Mesendoderm (in vitro differentiated cells): ENCODE results near the gene AHCYL2.

ENCODE experiments used
- DNase-seq: peaks from one replicate; pipeline ENCODE4 v3.0.0; 2013
- H2AK5ac ChIP-seq: 2 replicates; pipeline ENCODE4 v1.6.1; 2013; ENCODE audit warnings: low read length, inconsistent platforms
- H2BK120ac ChIP-seq: 2 replicates; pipeline ENCODE4 v1.6.1; 2013; ENCODE audit warnings: low read depth, mild to moderate bottlenecking, low read length, moderate library complexity, mixed read lengths
- H2BK15ac ChIP-seq: replicated peaks from 2 replicates; pipeline ENCODE4 v1.6.1; 2013; ENCODE audit warnings: low read depth, mild to moderate bottlenecking, moderate library complexity
- H2BK5ac ChIP-seq: 2 replicates; pipeline ENCODE4 v1.6.1; 2013; ENCODE audit warnings: low read length, inconsistent platforms
- H3K18ac ChIP-seq: 2 replicates; pipeline ENCODE4 v1.6.1; 2013; ENCODE audit warnings: mild to moderate bottlenecking, low read length, mixed read lengths
- H3K23ac ChIP-seq: one replicate; pipeline ENCODE4 v1.6.1; 2013; ENCODE audit warnings: low read length
- H3K27ac ChIP-seq: 2 replicates; pipeline ENCODE4 v1.5.1; 2013; ENCODE audit warnings: low read depth, mild to moderate bottlenecking, inconsistent platforms, low read length, moderate library complexity
- H3K27me3 ChIP-seq: 2 replicates; pipeline ENCODE4 v1.6.1; 2013; ENCODE audit warnings: low read length, control low read depth, mild to moderate bottlenecking, inconsistent platforms; ENCODE audit not compliant: insufficient read depth, poor library complexity
- H3K36me3 ChIP-seq: 2 replicates; pipeline ENCODE4 v1.6.1; 2013; ENCODE audit warnings: low read length, inconsistent platforms; ENCODE audit not compliant: control insufficient read depth, insufficient read depth
- H3K4ac ChIP-seq: one replicate; pipeline ENCODE4 v1.6.1; 2013; ENCODE audit warnings: low read depth, mild to moderate bottlenecking, low read length, moderate library complexity
- H3K4me1 ChIP-seq: 2 replicates; pipeline ENCODE4 v1.6.1; 2013; ENCODE audit warnings: low read depth, low read length, inconsistent platforms; ENCODE audit not compliant: control insufficient read depth
- H3K4me2 ChIP-seq: 2 replicates; pipeline ENCODE4 v1.6.1; 2013; ENCODE audit warnings: low read length
- H3K4me3 ChIP-seq: 2 replicates; pipeline ENCODE4 v1.5.1; 2013; ENCODE audit warnings: mild to moderate bottlenecking, low read length
- H3K56ac ChIP-seq: one replicate; pipeline ENCODE4 v1.6.1; 2013; ENCODE audit warnings: low read length
- H3K79me1 ChIP-seq: 2 replicates; pipeline ENCODE4 v1.6.1; 2013; ENCODE audit warnings: low read length, inconsistent platforms
- H3K79me2 ChIP-seq: 2 replicates; pipeline ENCODE4 v1.6.1; 2013; ENCODE audit warnings: mild to moderate bottlenecking, low read length; ENCODE audit not compliant: control insufficient read depth, insufficient read depth
- H3K9ac ChIP-seq: 2 replicates; pipeline ENCODE4 v1.6.1; 2013; ENCODE audit warnings: low read length, inconsistent platforms
- H4K5ac ChIP-seq: one replicate; pipeline ENCODE4 v1.6.1; 2013; ENCODE audit warnings: low read length
- H4K8ac ChIP-seq: one replicate; pipeline ENCODE4 v1.6.1; 2013; ENCODE audit warnings: low read depth, mild to moderate bottlenecking, control low read depth, low read length, moderate library complexity
- WGBS: extraction: QIAGEN DNeasy Blood & Tissue Kit; methylation state at CpG from one replicate; pipeline ENCODE4 v1.1.7; 2013; ENCODE audit warnings: low lambda C conversion rate, missing lambda C conversion rate; ENCODE audit not compliant: insufficient coverage; ENCODE audit errors: extremely low coverage; 5-methylcytosine and 5-hydroxymethylcytosine counted together

AHCYL2 gene

GRCh38 chr7:129197771-129198170 lies 27.1 kb upstream of the AHCYL2 start:
- H3K4me2 ChIP-seq, result no peak overlapping the region
- H4K5ac ChIP-seq, result no peak overlapping the region
- no peak for DNase-seq
- H2BK120ac ChIP-seq, result no peak overlapping the region
- no CpG with 5 or more reads among the region's 4 CpGs for WGBS
- no peaks in the 10 kb centered on the region for H3K27me3 ChIP-seq
- no peak overlapping the region for H3K4me3 ChIP-seq
- H3K23ac ChIP-seq, result no peak overlapping the region
- H4K8ac ChIP-seq, result no peak overlapping the region
- no peak overlapping the region for H3K56ac ChIP-seq
- H3K9ac ChIP-seq, result no peak overlapping the region
- H3K79me2 ChIP-seq, result peaks cover 7% of the 10 kb centered on the region
- no peak overlapping the region for H2AK5ac ChIP-seq
- peaks cover 6% of the 10 kb centered on the region for H3K79me1 ChIP-seq
- no peak overlapping the region for H3K27ac ChIP-seq
- no peaks in the 10 kb centered on the region for H3K36me3 ChIP-seq
- no peak overlapping the region for H2BK5ac ChIP-seq
- H3K4me1 ChIP-seq, result no peaks in the 10 kb centered on the region
- no peak overlapping the region for H3K18ac ChIP-seq
- H2BK15ac ChIP-seq, result no peak overlapping the region
- no peak overlapping the region for H3K4ac ChIP-seq

GRCh38 chr7:129199406-129199805 lies 25.4 kb upstream of the AHCYL2 start:
- H4K5ac ChIP-seq, result no peak overlapping the region
- no peak overlapping the region for H3K23ac ChIP-seq
- no peak overlapping the region for H3K4me3 ChIP-seq
- no peaks in the 10 kb centered on the region for H3K27me3 ChIP-seq
- H3K9ac ChIP-seq, result no peak overlapping the region
- H3K18ac ChIP-seq, result no peak overlapping the region
- H3K27ac ChIP-seq, result no peak overlapping the region
- H4K8ac ChIP-seq, result no peak overlapping the region
- H2BK15ac ChIP-seq, result no peak overlapping the region
- H3K4ac ChIP-seq, result no peak overlapping the region
- no peak overlapping the region for H3K56ac ChIP-seq
- H2BK120ac ChIP-seq, result no peak overlapping the region
- H2BK5ac ChIP-seq, result no peak overlapping the region
- no peak overlapping the region for H2AK5ac ChIP-seq
- no peaks in the 10 kb centered on the region for H3K36me3 ChIP-seq
- WGBS, result 100% methylated on average over 1 of the region's 4 CpGs
- H3K4me2 ChIP-seq, result no peak overlapping the region
- no peak for DNase-seq
- no peaks in the 10 kb centered on the region for H3K4me1 ChIP-seq
- H3K79me1 ChIP-seq, result peaks cover 4% of the 10 kb centered on the region
- peaks cover 2% of the 10 kb centered on the region for H3K79me2 ChIP-seq

DNA sequence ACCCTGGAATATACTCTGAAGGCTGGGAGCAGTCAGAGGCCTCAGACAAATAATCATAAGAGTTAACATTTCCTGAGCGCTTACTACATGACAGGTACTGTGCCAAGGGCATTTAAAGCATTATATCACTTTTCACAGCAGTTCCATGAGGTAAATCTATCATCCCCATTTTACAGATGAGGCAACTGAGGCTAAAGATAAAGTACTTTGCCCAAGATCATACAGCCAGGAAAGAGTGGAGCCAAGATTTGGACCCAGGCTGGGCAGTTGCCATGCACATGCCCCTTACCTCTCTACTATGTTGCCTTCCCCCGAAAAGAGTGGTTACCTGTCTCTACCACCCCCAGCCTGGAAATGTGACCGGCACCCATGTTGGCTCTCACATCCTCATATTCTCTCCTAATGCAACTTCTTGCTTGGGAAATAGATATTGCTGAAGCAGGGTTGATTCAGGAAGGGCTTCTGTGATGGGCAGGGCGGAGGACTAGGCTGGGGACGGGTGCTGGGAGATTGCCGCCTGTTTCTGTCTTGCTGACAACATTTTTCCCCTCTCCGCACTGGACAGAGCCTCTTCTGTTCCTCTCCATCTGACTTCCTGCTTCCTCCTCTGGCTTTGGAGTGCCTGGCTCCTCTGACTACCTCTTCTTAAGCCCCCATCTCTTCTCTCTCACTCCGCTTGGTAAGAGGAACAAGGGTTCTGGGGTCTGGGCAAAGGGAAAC lies 22.6 kb upstream of the AHCYL2 start:
- Histone ChIP-seq H3K79me2 (peaks cover 2% of the 10 kb centered on the region), H3K9ac (no peak overlapping the region), H3K4ac (no peak overlapping the region), H2BK15ac (no peak overlapping the region), H4K5ac (no peak overlapping the region), H2BK120ac (no peak overlapping the region), H4K8ac (no peak overlapping the region), H3K27me3 (no peaks in the 10 kb centered on the region), H3K56ac (no peak overlapping the region), H3K4me1 (no peaks in the 10 kb centered on the region), H3K4me3 (no peak overlapping the region), H3K23ac (no peak overlapping the region), H3K79me1 (peaks cover 4% of the 10 kb centered on the region), H3K4me2 (no peak overlapping the region), H3K36me3 (no peaks in the 10 kb centered on the region), H3K18ac (no peak overlapping the region), H3K27ac (no peak overlapping the region), H2BK5ac (no peak overlapping the region), H2AK5ac (no peak overlapping the region)
- no CpG with 5 or more reads among the region's 8 CpGs for WGBS
- no peak for DNase-seq

DNA sequence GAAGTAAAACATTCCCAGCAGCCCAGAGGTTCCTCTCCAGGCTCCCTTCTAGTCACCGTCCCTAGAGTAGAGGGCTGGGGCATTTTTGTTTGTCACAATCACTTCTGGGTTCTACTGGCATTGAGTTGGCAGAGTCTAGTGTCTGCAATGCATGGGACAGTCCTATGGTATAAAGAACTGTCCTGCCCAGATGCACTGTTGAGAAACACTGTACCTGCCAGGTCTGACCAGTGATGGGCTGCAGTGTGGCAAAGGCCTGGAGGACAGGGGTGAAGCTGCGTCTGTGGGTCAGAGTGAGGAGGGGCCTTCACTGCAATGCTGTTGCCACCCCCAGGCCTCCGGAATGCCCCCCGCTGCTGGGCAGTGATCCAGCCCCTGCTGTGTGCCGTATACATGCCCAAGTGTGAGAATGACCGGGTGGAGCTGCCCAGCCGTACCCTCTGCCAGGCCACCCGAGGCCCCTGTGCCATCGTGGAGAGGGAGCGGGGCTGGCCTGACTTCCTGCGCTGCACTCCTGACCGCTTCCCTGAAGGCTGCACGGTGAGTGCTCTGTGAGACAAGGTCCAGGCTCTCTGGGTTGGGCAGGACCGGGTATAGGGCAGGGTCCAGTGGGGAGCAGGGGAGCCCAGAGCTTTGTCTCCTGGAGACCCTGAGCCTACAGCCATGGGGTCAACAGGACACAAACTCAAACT lies 21.6 kb upstream of the AHCYL2 start:
- H3K36me3 ChIP-seq, result no peaks in the 10 kb centered on the region
- H3K27me3 ChIP-seq, result no peaks in the 10 kb centered on the region
- no CpG with 5 or more reads among the region's 14 CpGs for WGBS

DNA sequence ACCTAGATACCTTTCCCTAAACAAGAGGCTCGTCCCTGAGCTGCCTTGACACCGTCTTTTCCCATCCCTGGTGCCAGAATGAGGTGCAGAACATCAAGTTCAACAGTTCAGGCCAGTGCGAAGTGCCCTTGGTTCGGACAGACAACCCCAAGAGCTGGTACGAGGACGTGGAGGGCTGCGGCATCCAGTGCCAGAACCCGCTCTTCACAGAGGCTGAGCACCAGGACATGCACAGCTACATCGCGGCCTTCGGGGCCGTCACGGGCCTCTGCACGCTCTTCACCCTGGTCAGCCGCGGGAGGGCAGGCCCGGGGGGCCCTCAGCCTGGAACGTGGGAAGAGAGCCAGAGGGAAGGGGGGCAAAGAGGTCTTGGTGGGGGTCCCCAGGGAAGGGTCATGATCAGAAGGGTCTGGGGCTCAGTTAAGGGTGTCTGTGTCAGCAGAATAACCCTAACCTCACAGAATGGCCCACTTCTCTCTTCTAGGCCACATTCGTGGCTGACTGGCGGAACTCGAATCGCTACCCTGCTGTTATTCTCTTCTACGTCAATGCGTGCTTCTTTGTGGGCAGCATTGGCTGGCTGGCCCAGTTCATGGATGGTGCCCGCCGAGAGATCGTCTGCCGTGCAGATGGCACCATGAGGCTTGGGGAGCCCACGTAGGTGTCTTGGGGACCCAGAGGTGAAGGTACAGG lies 19.6 kb upstream of the AHCYL2 start:
- Histone ChIP-seq H3K4me1 (no peaks in the 10 kb centered on the region), H3K56ac (no peak overlapping the region), H3K4me2 (no peak overlapping the region), H2BK15ac (no peak overlapping the region), H2AK5ac (no peak overlapping the region), H3K79me2 (no peaks in the 10 kb centered on the region), H3K9ac (no peak overlapping the region), H3K79me1 (peaks cover 1% of the 10 kb centered on the region), H3K27me3 (no peaks in the 10 kb centered on the region), H4K5ac (no peak overlapping the region), H3K23ac (no peak overlapping the region), H3K27ac (no peak overlapping the region), H3K4me3 (no peak overlapping the region), H4K8ac (no peak overlapping the region), H3K4ac (no peak overlapping the region), H2BK120ac (no peak overlapping the region), H3K36me3 (no peaks in the 10 kb centered on the region), H3K18ac (no peak overlapping the region), H2BK5ac (no peak overlapping the region)
- DNase-seq, result no peak
- WGBS, result no CpG with 5 or more reads among the region's 29 CpGs

More for the DNA sequence above, 21.6 kb upstream of the AHCYL2 start:
- Histone ChIP-seq H3K27ac (no peak overlapping the region), H3K79me1 (peaks cover 3% of the 10 kb centered on the region), H3K4ac (no peak overlapping the region), H3K23ac (no peak overlapping the region), H2BK5ac (no peak overlapping the region), H3K4me2 (no peak overlapping the region), H3K4me3 (no peak overlapping the region), H3K79me2 (peaks cover 2% of the 10 kb centered on the region), H2BK15ac (no peak overlapping the region), H3K56ac (no peak overlapping the region), H2AK5ac (no peak overlapping the region), H4K5ac (no peak overlapping the region), H3K4me1 (no peaks in the 10 kb centered on the region), H3K9ac (no peak overlapping the region), H2BK120ac (no peak overlapping the region), H3K18ac (no peak overlapping the region), H4K8ac (no peak overlapping the region)
- no peak for DNase-seq
